ENCODE data around the gene GPR146.

GRCh38 chr7:1031716-1032455 is 12.5 kb upstream of the GPR146 start:
- TF ChIP-seq POLR2A (IDR thresholded peaks at IDR 0.05) = no peak
- no peak for TF ChIP-seq CTCF (IDR thresholded peaks at IDR 0.05)
- no peak for TF ChIP-seq EP300 (IDR thresholded peaks at IDR 0.05)
